RWPE1 (cell line): Measurements from ENCODE around the gene DCAF17.
"Not testable (repeated sequence)": the region's sequence is repeated elsewhere in the genome, so short reads cannot be mapped to it uniquely, and the experiment has no call there.

Experiments
- CTCF ChIA-PET: fragments of 350-600 bp; sonication (Branson Sonifier 250); formaldehyde crosslinking; extraction: SDS; loops from one replicate; lab custom pipeline; 2021; lab: Yijun Ruan, JAX
- POLR2A ChIA-PET: fragments of 400-600 bp; formaldehyde crosslinking; extraction: SDS; loops from one replicate; lab custom pipeline; 2020; ENCODE audit warnings: antibody characterized with exemption; ENCODE audit not compliant: low non-redundant PET; lab: Yijun Ruan, JAX
- DNase-seq: peaks from one replicate; pipeline ENCODE4 v3.0.0; 2012; ENCODE audit warnings: low spot score
- H3K27ac ChIP-seq: fragments of 450-650 bp; 2 replicates; pipeline ENCODE4 v1.5.1; 2017
- CTCF ChIP-seq: fragments of 450-650 bp; conservative IDR thresholded peaks from 2 replicates; pipeline ENCODE4 v1.5.1; 2017; ENCODE audit warnings: low read depth, mild to moderate bottlenecking

DCAF17 gene

GRCh38 chr2:171487803-171488259 lies 53.8 kb downstream of the DCAF17 start:
- CTCF ChIA-PET: no interaction called here
- TF ChIP-seq CTCF: no peak
- POLR2A ChIA-PET: no interaction called here
- H3K27ac ChIP-seq: no peak overlapping the region
- no peak for DNase-seq

DNA sequence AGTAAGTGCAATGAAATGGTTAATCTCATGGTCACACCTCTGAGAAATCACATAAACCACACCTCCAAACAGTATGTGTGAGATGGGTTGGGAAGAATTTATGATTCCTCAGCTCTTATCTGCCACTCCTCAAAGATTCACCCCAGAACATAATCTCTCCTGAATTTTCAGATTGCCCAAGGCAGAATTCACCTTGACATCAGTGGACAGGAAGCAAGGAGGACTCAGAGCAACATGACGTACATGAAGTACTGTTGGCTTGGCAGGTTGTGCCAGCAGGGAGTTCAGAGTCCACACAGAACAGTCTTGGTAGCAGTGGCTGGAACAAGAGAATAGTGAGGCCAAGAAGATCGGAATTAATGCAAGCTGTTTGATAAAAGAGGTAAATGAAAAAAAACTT lies 56.6 kb downstream of the DCAF17 start:
- peak; percentile 41 for DNase-seq
- TF ChIP-seq CTCF: no peak
- no peak overlapping the region for H3K27ac ChIP-seq
- CTCF ChIA-PET: no interaction called here
- POLR2A ChIA-PET: no interaction called here

GRCh38 chr2:171491292-171491691 lies 57.3 kb downstream of the DCAF17 start:
- CTCF ChIA-PET: no interaction called here
- POLR2A ChIA-PET: no interaction called here
- no peak for TF ChIP-seq CTCF
- DNase-seq: no peak
- H3K27ac ChIP-seq: no peak overlapping the region

- ChIA-PET POLR2A (no interaction called here), CTCF (interaction anchor here (0.5 kb wide), 1 partner anchor 1562 kb away, joined by 3 read pairs; no protein-coding TSS in a partner anchor)
- no peak overlapping the region for H3K27ac ChIP-seq
- DNase-seq: no peak
- no peak for TF ChIP-seq CTCF
Measured at GRCh38 chr2:171492664-171493063, 58.6 kb downstream of the DCAF17 start.

GRCh38 chr2:171497664-171498063 lies 63.6 kb downstream of the DCAF17 start:
- POLR2A ChIA-PET, DNase-seq: not testable (repeated sequence)

DNA sequence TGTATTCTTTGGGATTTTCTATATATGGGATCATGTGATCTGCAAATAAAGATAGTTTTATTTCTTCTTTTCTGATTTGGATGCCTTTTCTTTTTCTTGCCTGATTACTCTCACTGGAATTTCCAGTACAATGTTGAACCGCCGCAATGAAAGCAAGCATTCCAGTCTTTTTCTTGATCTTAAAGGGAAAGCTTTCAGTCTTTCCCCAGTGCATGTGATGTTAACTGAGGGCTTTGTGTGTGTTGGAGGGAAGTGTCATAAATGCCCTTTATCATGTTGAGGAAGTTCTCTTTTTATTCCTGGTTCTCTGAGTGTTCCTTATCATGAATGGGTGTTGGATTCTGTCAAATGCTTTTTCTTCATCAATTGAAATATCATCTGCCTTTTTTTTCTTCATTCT lies 71.3 kb downstream of the DCAF17 start:
- DNase-seq: no peak
- no peak overlapping the region for H3K27ac ChIP-seq
- TF ChIP-seq CTCF: no peak
- CTCF ChIA-PET: interaction anchor here (0.7 kb wide), 1 partner anchor 522 kb away, joined by 4 read pairs; no protein-coding TSS in a partner anchor
- POLR2A ChIA-PET: no interaction called here

More at GRCh38 chr2:171497664-171498063, 63.6 kb downstream of the DCAF17 start:
- H3K27ac ChIP-seq, CTCF ChIA-PET: not testable (repeated sequence)

GRCh38 chr2:171509945-171510731 lies 76.1 kb downstream of the DCAF17 start:
- TF ChIP-seq CTCF: no peak
- POLR2A ChIA-PET: interaction anchor here (0.6 kb wide), 1 partner anchor 74 kb away, joined by 3 read pairs; no protein-coding TSS in a partner anchor

More at GRCh38 chr2:171509945-171510731, 76.1 kb downstream of the DCAF17 start:
- CTCF ChIA-PET: no interaction called here
- H3K27ac ChIP-seq: no peak overlapping the region
- no peak for DNase-seq
